Left renal cortex interstitium (tissue), 4 donors: Measurements from ENCODE around the gene PSENEN. TPM values are rescaled to one million over a fixed set of nuclear protein-coding genes. Genes with fewer than 3 reads are reported as not detected.

ENCODE experiments used
- polyA plus RNA-seq, 4 donors: library from polyadenylated mRNA; unstranded; fragments of 120-200 nt; gene quantifications; one replicate each; pipeline ENCODE4 v1.2.1, GENCODE V29; 2013; ENCODE audit not compliant: insufficient read length in 4 of 4

The PSENEN gene
- polyA plus RNA-seq, 4 donors: 54.5 to 78.6 (median 66.5) TPM

Other genes with a start within 250 kb of the PSENEN start
- gene DMKN, start 232.0 kb upstream of the PSENEN start, polyA plus RNA-seq: 100 to 1,000 TPM in 2 of 4 donors, 10 to 100 TPM in 2; 69.7 to 135 (median 107) TPM
- gene SBSN, start 217.3 kb upstream of the PSENEN start, polyA plus RNA-seq: under 1 TPM in 3 of 4 donors, not detected in 1; 0.10 to 0.24 (median 0.21) TPM
- not detected for gene GAPDHS, start 212.2 kb upstream of the PSENEN start, polyA plus RNA-seq
- gene TMEM147, start 200.0 kb upstream of the PSENEN start, polyA plus RNA-seq: 100 to 1,000 TPM in 2 of 4 donors, 10 to 100 TPM in 2; 80.6 to 113 (median 93.9) TPM
- under 1 TPM in 1 of 4 donors, not detected in 3; 0.05 TPM for gene ATP4A, start 182.0 kb upstream of the PSENEN start, polyA plus RNA-seq
- not detected for gene PMIS2, start 159.5 kb upstream of the PSENEN start, polyA plus RNA-seq
- 10 to 100 TPM; 18.2 to 30.9 (median 26.9) TPM for gene HAUS5, start 132.9 kb upstream of the PSENEN start, polyA plus RNA-seq
- gene RBM42, start 116.6 kb upstream of the PSENEN start, polyA plus RNA-seq: 10 to 100 TPM; 57.1 to 94.4 (median 73.3) TPM
- 1 to 10 TPM; 1.1 to 3.6 (median 2.6) TPM for gene ETV2, start 103.9 kb upstream of the PSENEN start, polyA plus RNA-seq
- gene COX6B1, start 97.3 kb upstream of the PSENEN start, polyA plus RNA-seq: 100 to 1,000 TPM; 302 to 435 (median 348) TPM
- 10 to 100 TPM in 3 of 4 donors, 1 to 10 TPM in 1; 9.8 to 26.7 (median 15.8) TPM for gene UPK1A, start 79.1 kb upstream of the PSENEN start, polyA plus RNA-seq
- gene ZBTB32, start 41.1 kb upstream of the PSENEN start, polyA plus RNA-seq: under 1 TPM; 0.17 to 0.91 (median 0.44) TPM
- 10 to 100 TPM; 24.2 to 42.6 (median 34.2) TPM for gene KMT2B, start 27.6 kb upstream of the PSENEN start, polyA plus RNA-seq
- gene IGFLR1, start 3.2 kb upstream of the PSENEN start, polyA plus RNA-seq: 1 to 10 TPM; 2.8 to 4.6 (median 3.7) TPM
- 10 to 100 TPM; 15.7 to 21.8 (median 19.7) TPM for gene U2AF1L4, start 233 bp upstream of the PSENEN start, polyA plus RNA-seq
- 10 to 100 TPM; 11.5 to 13.0 (median 12.4) TPM for gene LIN37, start 2.9 kb downstream of the PSENEN start, polyA plus RNA-seq
- 10 to 100 TPM; 19.4 to 32.3 (median 25.1) TPM for gene HSPB6, start 11.4 kb downstream of the PSENEN start, polyA plus RNA-seq
- 10 to 100 TPM; 11.5 to 28.6 (median 18.2) TPM for gene PROSER3, start 12.5 kb downstream of the PSENEN start, polyA plus RNA-seq
- gene ARHGAP33, start 29.9 kb downstream of the PSENEN start, polyA plus RNA-seq: 10 to 100 TPM; 10.9 to 53.7 (median 30.0) TPM
- gene PRODH2, start 67.2 kb downstream of the PSENEN start, polyA plus RNA-seq: 10 to 100 TPM; 24.2 to 60.6 (median 39.9) TPM
- 100 to 1,000 TPM; 101 to 226 (median 168) TPM for gene NPHS1, start 106.9 kb downstream of the PSENEN start, polyA plus RNA-seq
- gene KIRREL2, start 111.3 kb downstream of the PSENEN start, polyA plus RNA-seq: 10 to 100 TPM in 3 of 4 donors, 1 to 10 TPM in 1; 7.7 to 12.8 (median 11.5) TPM
- 10 to 100 TPM; 19.3 to 32.8 (median 28.3) TPM for gene APLP1, start 122.9 kb downstream of the PSENEN start, polyA plus RNA-seq
- gene NFKBID, start 154.9 kb downstream of the PSENEN start, polyA plus RNA-seq: 1 to 10 TPM; 1.3 to 6.0 (median 4.1) TPM
- gene HCST, start 156.9 kb downstream of the PSENEN start, polyA plus RNA-seq: 1 to 10 TPM; 3.0 to 4.5 (median 3.4) TPM
- 10 to 100 TPM in 2 of 4 donors, 1 to 10 TPM in 2; 8.2 to 13.5 (median 11.1) TPM for gene TYROBP, start 162.6 kb downstream of the PSENEN start, polyA plus RNA-seq
- gene LRFN3, start 190.7 kb downstream of the PSENEN start, polyA plus RNA-seq: 10 to 100 TPM in 3 of 4 donors, 1 to 10 TPM in 1; 8.6 to 19.9 (median 14.3) TPM
- gene SDHAF1, start 249.5 kb downstream of the PSENEN start, polyA plus RNA-seq: 10 to 100 TPM; 12.4 to 19.8 (median 15.0) TPM